Progenitor cell of endocrine pancreas (in vitro differentiated cells): Measurements from ENCODE around the gene PTPRM. TPM values are rescaled to one million over a fixed set of nuclear protein-coding genes. Genes with fewer than 3 reads are reported as not detected.

Source experiments
- DNase-seq: peaks from one replicate; pipeline ENCODE4 v3.0.0; 2021; ENCODE audit warnings: low spot score; ENCODE audit not compliant: unreplicated experiment
- H3K27ac Mint-ChIP-seq: 2 replicates; pipeline ENCODE4 v1.8.0; 2021; ENCODE audit warnings: mild to moderate bottlenecking, moderate library complexity, mixed read lengths
- H3K27me3 Mint-ChIP-seq: 2 replicates; pipeline ENCODE4 v1.8.0; 2021; ENCODE audit warnings: mixed read lengths
- H3K36me3 Mint-ChIP-seq: 2 replicates; pipeline ENCODE4 v1.8.0; 2022; ENCODE audit warnings: mixed read lengths; ENCODE audit not compliant: insufficient read depth
- H3K4me1 Mint-ChIP-seq: 2 replicates; pipeline ENCODE4 v1.8.0; 2021; ENCODE audit warnings: low read depth, mixed read lengths
- H3K4me3 Mint-ChIP-seq: 2 replicates; pipeline ENCODE4 v1.8.0; 2021; ENCODE audit warnings: low read depth, mild to moderate bottlenecking, moderate library complexity, mixed read lengths
- H3K9me3 Mint-ChIP-seq: 2 replicates; pipeline ENCODE4 v1.8.0; 2021; ENCODE audit warnings: low read depth, mixed read lengths
- total RNA-seq: library from RNA; stranded (reverse); gene quantifications from 2 replicates; pipeline ENCODE4 v1.2.1, GENCODE V29; 2021
- TF ChIP-seq, protein P1 (sequence below): fragments of 200-600 bp; sonication (generic); IDR thresholded peaks from one replicate; pipeline ENCODE4 v1.5.0; 2021; ENCODE audit warnings: antibody characterized with exemption, mild to moderate bottlenecking; ENCODE audit not compliant: unreplicated experiment

Gene PTPRM
- total RNA-seq, 1 donor from 2014 or later, result 23.2 TPM

DNA sequence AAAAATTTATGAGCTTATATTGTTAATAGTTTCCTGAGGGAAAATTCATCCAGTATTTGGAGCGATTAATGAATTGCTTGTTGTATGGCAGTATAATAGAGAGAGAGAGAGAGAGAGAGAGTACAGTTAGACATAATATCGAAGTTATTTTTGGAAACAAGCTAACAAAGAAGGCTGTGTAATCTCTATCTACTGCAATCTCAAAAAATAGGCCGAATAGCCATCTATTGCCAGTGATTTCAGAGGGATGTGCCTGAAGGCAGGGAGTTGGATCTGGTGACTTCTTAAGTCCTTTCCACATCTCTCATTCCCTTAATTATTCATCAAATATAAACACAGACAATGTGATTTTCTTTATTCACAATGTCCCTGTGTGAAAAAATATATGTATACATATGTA, 609.0 kb downstream of the PTPRM start:
- Mint-ChIP-seq H3K36me3 (peaks cover 4% of the 10 kb centered on the region), H3K4me1 (peaks cover 15% of the 10 kb centered on the region), H3K27ac (no peak overlapping the region), H3K4me3 (no peak overlapping the region), H3K9me3 (peaks cover 9% of the 10 kb centered on the region), H3K27me3 (no peaks in the 10 kb centered on the region)
- TF ChIP-seq, protein P1, sequence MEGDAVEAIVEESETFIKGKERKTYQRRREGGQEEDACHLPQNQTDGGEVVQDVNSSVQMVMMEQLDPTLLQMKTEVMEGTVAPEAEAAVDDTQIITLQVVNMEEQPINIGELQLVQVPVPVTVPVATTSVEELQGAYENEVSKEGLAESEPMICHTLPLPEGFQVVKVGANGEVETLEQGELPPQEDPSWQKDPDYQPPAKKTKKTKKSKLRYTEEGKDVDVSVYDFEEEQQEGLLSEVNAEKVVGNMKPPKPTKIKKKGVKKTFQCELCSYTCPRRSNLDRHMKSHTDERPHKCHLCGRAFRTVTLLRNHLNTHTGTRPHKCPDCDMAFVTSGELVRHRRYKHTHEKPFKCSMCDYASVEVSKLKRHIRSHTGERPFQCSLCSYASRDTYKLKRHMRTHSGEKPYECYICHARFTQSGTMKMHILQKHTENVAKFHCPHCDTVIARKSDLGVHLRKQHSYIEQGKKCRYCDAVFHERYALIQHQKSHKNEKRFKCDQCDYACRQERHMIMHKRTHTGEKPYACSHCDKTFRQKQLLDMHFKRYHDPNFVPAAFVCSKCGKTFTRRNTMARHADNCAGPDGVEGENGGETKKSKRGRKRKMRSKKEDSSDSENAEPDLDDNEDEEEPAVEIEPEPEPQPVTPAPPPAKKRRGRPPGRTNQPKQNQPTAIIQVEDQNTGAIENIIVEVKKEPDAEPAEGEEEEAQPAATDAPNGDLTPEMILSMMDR, result no peak
- DNase-seq, result no peak

DNA sequence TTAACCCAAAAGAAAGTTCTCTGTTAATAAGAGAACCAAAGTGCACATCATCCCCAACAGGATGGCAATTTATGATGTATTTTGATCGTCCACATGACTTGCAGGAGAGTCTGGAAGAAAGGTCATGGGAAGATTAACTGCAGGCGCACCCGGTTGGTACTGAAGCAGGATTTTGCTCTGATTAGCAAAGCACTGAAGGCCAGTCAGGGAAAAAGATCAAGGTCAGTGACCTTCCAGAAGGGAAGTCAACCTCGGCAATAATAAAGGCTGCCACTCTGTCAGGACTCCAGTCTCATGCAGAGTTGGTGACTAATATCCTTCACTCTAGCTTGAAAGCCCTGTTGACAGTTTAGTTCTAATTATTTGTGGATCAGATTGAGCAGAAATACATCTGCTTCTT, 609.4 kb downstream of the PTPRM start:
- Mint-ChIP-seq H3K4me1 (peaks cover 15% of the 10 kb centered on the region), H3K9me3 (peaks cover 9% of the 10 kb centered on the region), H3K36me3 (peaks cover 4% of the 10 kb centered on the region), H3K4me3 (no peak overlapping the region), H3K27ac (no peak overlapping the region), H3K27me3 (no peaks in the 10 kb centered on the region)
- DNase-seq, result no peak
- TF ChIP-seq, protein P1, result no peak

DNA sequence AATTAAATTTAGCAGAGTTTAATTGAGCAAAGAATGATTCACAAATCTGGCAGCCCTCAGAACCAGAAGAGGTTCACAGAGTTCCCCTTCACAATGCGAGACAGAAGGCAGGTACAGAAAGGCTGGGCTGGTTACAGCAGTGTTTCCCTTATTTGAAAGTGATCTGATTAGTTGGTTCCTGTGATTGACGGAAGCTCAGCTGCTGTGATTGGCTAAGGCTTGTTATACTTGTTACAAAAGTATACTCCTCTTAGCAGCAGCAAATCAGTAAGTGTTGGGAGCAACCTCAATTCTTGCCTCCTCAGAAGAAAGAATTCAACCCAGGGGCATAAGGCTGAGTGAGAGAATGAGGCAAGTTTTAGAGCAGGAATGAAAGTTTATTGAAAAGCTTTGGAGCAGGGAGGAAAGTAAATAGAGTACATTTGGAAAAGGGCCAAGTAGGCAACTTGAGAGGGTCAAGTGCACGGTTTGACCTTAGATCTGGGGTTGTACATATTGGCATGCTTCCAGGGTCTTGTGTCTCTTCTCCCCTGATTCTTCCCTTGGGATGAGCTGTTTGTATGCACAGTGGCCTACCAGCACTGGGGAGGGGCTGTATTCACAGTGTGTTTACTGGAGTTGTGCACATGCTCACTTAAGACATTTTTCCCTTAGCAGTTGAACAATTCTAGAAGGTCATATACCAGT, 610.4 kb downstream of the PTPRM start:
- Mint-ChIP-seq H3K4me1 (peaks cover 15% of the 10 kb centered on the region), H3K9me3 (peaks cover 9% of the 10 kb centered on the region), H3K4me3 (no peak overlapping the region), H3K27ac (no peak overlapping the region), H3K36me3 (peaks cover 4% of the 10 kb centered on the region), H3K27me3 (no peaks in the 10 kb centered on the region)
- TF ChIP-seq, protein P1, result no peak
- DNase-seq, result no peak

DNA sequence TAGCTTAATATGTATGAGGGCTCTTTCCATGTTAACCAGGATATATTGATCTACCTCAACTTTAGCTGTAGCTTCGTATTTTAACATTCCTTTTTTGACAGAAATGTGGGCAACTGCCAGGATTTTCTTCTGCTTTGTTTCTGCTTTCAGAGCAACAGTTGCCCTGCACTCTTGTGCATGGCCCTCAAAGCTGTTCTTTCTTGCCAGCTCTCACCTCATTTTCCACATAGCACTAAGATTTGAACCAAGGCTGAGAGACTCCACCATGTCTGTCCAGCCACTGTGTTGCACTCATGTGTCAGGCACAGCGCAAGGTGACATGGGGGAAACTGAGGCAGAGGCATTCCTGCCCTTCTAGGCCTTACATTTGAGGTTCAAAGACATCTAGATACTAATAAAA, 619.3 kb downstream of the PTPRM start:
- TF ChIP-seq, protein P1, result no peak
- H3K4me1 Mint-ChIP-seq, result no peaks in the 10 kb centered on the region

DNA sequence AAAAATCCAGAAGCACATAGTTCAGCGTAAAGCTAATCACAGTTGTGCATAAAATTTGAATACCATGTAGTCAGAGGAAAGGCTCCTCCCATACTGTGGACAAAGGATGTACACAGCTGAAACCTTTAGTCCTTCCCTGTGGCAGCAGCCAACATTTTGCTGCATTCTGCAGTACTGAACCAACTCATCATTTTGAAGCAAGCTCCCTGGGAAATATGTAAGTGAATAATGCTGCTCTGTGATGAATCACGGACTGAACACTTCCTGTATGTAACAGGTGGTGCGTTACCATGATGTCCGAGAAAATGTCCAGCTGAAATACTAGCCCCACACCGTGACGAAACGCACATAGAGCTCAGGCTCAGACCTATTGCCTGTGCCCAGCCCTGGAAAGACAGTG, 621.1 kb downstream of the PTPRM start:
- Mint-ChIP-seq H3K36me3 (no peaks in the 10 kb centered on the region), H3K9me3 (no peaks in the 10 kb centered on the region), H3K4me1 (no peaks in the 10 kb centered on the region), H3K4me3 (no peak overlapping the region), H3K27me3 (no peaks in the 10 kb centered on the region), H3K27ac (no peak overlapping the region)
- TF ChIP-seq, protein P1, result no peak
- DNase-seq, result no peak

More for the DNA sequence above, 619.3 kb downstream of the PTPRM start:
- no peaks in the 10 kb centered on the region for H3K9me3 Mint-ChIP-seq
- H3K27ac Mint-ChIP-seq, result no peak overlapping the region
- DNase-seq, result no peak
- H3K27me3 Mint-ChIP-seq, result no peaks in the 10 kb centered on the region
- H3K4me3 Mint-ChIP-seq, result no peak overlapping the region
- H3K36me3 Mint-ChIP-seq, result no peaks in the 10 kb centered on the region
